Measurements from ENCODE around the gene FYTTD1. TPM values are rescaled to one million over a fixed set of nuclear protein-coding genes. Genes with fewer than 3 reads are reported as not detected.
"Not testable (repeated sequence)": the region's sequence is repeated elsewhere in the genome, so short reads cannot be mapped to it uniquely, and the experiment has no call there.

Gene FYTTD1
- 10 to 100 TPM; 25.1 to 67.2 (median 30.6) TPM for total RNA-seq
- long read RNA-seq, donor 1, full-length matches to known transcripts: 61 of 112 reads
- long read RNA-seq, donor 1, partial matches to known transcripts: 43 of 112 reads
- long read RNA-seq, donor 1, other reads (novel, unspliced or antisense): 8 of 112 reads
- long read RNA-seq, donor 2, full-length matches to known transcripts: 21 of 33 reads
- long read RNA-seq, donor 2, partial matches to known transcripts: 9 of 33 reads
- long read RNA-seq, donor 2, other reads (novel, unspliced or antisense): 3 of 33 reads

- TF ChIP-seq, protein P1, sequence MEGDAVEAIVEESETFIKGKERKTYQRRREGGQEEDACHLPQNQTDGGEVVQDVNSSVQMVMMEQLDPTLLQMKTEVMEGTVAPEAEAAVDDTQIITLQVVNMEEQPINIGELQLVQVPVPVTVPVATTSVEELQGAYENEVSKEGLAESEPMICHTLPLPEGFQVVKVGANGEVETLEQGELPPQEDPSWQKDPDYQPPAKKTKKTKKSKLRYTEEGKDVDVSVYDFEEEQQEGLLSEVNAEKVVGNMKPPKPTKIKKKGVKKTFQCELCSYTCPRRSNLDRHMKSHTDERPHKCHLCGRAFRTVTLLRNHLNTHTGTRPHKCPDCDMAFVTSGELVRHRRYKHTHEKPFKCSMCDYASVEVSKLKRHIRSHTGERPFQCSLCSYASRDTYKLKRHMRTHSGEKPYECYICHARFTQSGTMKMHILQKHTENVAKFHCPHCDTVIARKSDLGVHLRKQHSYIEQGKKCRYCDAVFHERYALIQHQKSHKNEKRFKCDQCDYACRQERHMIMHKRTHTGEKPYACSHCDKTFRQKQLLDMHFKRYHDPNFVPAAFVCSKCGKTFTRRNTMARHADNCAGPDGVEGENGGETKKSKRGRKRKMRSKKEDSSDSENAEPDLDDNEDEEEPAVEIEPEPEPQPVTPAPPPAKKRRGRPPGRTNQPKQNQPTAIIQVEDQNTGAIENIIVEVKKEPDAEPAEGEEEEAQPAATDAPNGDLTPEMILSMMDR (IDR thresholded peaks at IDR 0.05): peak; percentile 57
- DNase-seq: peak; percentile 89 to 95 (median 94)
- peaks cover 15% of the 10 kb centered on the region for H3K4me1 ChIP-seq (ENCODE audit: low read depth)
- no peaks in the 10 kb centered on the region for H3K36me3 ChIP-seq (ENCODE audit: low read depth)
- intact Hi-C loops (cut with DNase I, micrococcal nuclease): no loop called here
- H3K9me3 ChIP-seq: no peaks in the 10 kb centered on the region
- H3K4me3 ChIP-seq: peak within 1 kb of the TSS; percentile 81
- ATAC-seq: peak; percentile 95
Observed at GRCh38 chr3:197749601-197750395, at the start of gene FYTTD1. Gene FYTTD1 (plus strand): TSS chr3:197749883. CDS start chr3:197749972, 89 bp downstream.

GRCh38 chr3:197700095-197700494, 49.6 kb upstream of the FYTTD1 start:
- Histone ChIP-seq H3K9me3 (no peaks in the 10 kb centered on the region), H3K4me1 (ENCODE audit: low read depth) (no peaks in the 10 kb centered on the region), H3K36me3 (ENCODE audit: low read depth) (no peaks in the 10 kb centered on the region), H3K4me3 (no peak overlapping the region)
- DNase-seq (no peak), ATAC-seq (no peak)
- intact Hi-C loops (cut with DNase I, micrococcal nuclease): no loop called here
- TF ChIP-seq, protein P1 (IDR thresholded peaks at IDR 0.05): no peak

DNA sequence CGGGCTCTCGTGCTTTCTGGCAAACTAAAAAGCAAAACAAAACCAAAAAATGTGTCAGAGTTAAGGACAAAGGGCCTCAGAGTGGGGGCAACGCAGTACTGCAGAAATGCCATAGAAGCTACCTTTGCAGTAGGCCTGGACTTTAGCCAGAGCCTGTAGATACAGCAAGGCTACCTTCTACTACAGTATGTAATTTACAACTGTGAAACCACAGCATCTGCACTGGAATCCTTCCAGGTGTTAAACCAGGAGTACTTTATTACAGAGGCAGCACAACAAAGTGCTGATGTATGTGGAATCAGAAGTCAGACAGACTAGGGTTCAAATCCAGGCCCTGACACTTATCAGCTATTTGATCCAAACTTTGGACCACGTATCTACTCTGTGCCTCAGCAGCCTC, 47.8 kb upstream of the FYTTD1 start:
- Histone ChIP-seq H3K4me3 (no peak overlapping the region), H3K36me3 (ENCODE audit: low read depth) (no peaks in the 10 kb centered on the region), H3K9me3 (no peaks in the 10 kb centered on the region), H3K4me1 (ENCODE audit: low read depth) (no peaks in the 10 kb centered on the region)
- intact Hi-C loops (cut with DNase I, micrococcal nuclease): no loop called here
- TF ChIP-seq, protein P1 (IDR thresholded peaks at IDR 0.05): no peak
- ATAC-seq (peak; percentile 31), DNase-seq (peak in 1 of 3 donors; percentile 28)

GRCh38 chr3:197706658-197707057, 43.0 kb upstream of the FYTTD1 start:
- intact Hi-C loops (cut with DNase I, micrococcal nuclease): no loop called here
- Histone ChIP-seq H3K4me3 (no peak overlapping the region), H3K36me3 (ENCODE audit: low read depth) (no peaks in the 10 kb centered on the region), H3K4me1 (ENCODE audit: low read depth) (no peaks in the 10 kb centered on the region), H3K9me3 (no peaks in the 10 kb centered on the region)
- ATAC-seq: no peak
- TF ChIP-seq, protein P1 (IDR thresholded peaks at IDR 0.05): no peak
- DNase-seq: no peak

- H3K4me3 ChIP-seq: no peak overlapping the region
- TF ChIP-seq, protein P1 (IDR thresholded peaks at IDR 0.05): no peak
- no peaks in the 10 kb centered on the region for H3K9me3 ChIP-seq
- H3K4me1 ChIP-seq (ENCODE audit: low read depth): no peaks in the 10 kb centered on the region
- intact Hi-C loops (cut with DNase I, micrococcal nuclease): no loop called here
- no peaks in the 10 kb centered on the region for H3K36me3 ChIP-seq (ENCODE audit: low read depth)
- ATAC-seq: no peak
- peak in 1 of 3 donors; percentile 18 for DNase-seq
Observed at GRCh38 chr3:197709135-197709534, 40.5 kb upstream of the FYTTD1 start.

DNA sequence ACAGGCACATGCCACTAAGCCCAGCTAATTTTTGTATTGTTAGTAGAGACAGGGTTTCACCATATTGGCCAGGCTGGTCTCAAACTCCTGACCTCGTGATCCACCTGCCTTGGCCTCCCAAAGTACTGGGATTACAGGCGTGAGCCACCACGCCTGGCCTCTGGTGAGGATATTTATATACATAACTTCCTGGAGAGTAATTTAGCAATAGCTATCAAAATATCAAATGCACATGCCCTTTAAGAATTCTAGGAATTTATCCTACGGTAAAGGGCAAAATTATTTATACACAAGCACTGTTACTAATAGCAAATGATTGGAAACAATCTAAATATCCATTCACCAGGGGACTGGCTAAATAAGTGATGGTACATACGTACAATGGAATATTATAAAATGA, 38.7 kb upstream of the FYTTD1 start:
- DNase-seq; intact Hi-C loops (cut with DNase I, micrococcal nuclease); H3K4me1 ChIP-seq (ENCODE audit: low read depth); H3K9me3 ChIP-seq; ATAC-seq; H3K36me3 ChIP-seq (ENCODE audit: low read depth); H3K4me3 ChIP-seq: not testable (repeated sequence)

Measured in mucosa of descending colon (tissue), 3 donors.